GM23248 (cell line): Measurements from ENCODE around the gene GLA. TPM values are rescaled to one million over a fixed set of nuclear protein-coding genes. Genes with fewer than 3 reads are reported as not detected.

ENCODE experiments used
- DNase-seq: peaks from one replicate; pipeline ENCODE4 v3.0.0-alpha.2; 2015
- H2AFZ ChIP-seq: fragments of 200-600 bp; sonication (generic); 2 replicates; pipeline ENCODE4 v1.6.1; 2016; ENCODE audit warnings: antibody characterized with exemption
- H3F3A ChIP-seq: fragments of 200-600 bp; sonication (generic); 2 replicates; pipeline ENCODE4 v1.6.1; 2016; ENCODE audit warnings: mild to moderate bottlenecking, antibody characterized with exemption, mixed run types; ENCODE audit not compliant: insufficient read depth
- H3K27ac ChIP-seq: fragments of 200-600 bp; sonication (generic); 2 replicates; pipeline ENCODE4 v1.5.1; 2016; ENCODE audit warnings: mild to moderate bottlenecking
- H3K27me3 ChIP-seq: fragments of 200-600 bp; sonication (generic); replicated peaks from 2 replicates; pipeline ENCODE4 v1.6.1; 2016; ENCODE audit warnings: mild to moderate bottlenecking; ENCODE audit not compliant: insufficient read depth
- H3K36me3 ChIP-seq: fragments of 200-600 bp; sonication (generic); 2 replicates; pipeline ENCODE4 v1.6.1; 2016; ENCODE audit warnings: low read depth, mild to moderate bottlenecking
- H3K4me1 ChIP-seq: fragments of 200-600 bp; sonication (generic); 2 replicates; pipeline ENCODE4 v1.6.1; 2016; ENCODE audit warnings: mild to moderate bottlenecking; ENCODE audit not compliant: insufficient read depth
- H3K4me2 ChIP-seq: fragments of 200-600 bp; sonication (generic); one replicate; pipeline ENCODE4 v1.6.1; 2016; ENCODE audit warnings: mild to moderate bottlenecking; ENCODE audit not compliant: unreplicated experiment
- H3K4me3 ChIP-seq: fragments of 200-600 bp; sonication (generic); 2 replicates; pipeline ENCODE4 v1.5.1; 2016; ENCODE audit warnings: mild to moderate bottlenecking
- H3K79me2 ChIP-seq: fragments of 200-600 bp; sonication (generic); 2 replicates; pipeline ENCODE4 v1.6.1; 2016; ENCODE audit warnings: mild to moderate bottlenecking; ENCODE audit not compliant: insufficient read depth
- H3K9ac ChIP-seq: fragments of 200-600 bp; sonication (generic); 2 replicates; pipeline ENCODE4 v1.6.1; 2016; ENCODE audit warnings: mild to moderate bottlenecking
- H3K9me2 ChIP-seq: fragments of 200-600 bp; sonication (generic); 2 replicates; pipeline ENCODE4 v1.6.1; 2016; ENCODE audit warnings: mixed run types, mild to moderate bottlenecking, moderate library complexity; ENCODE audit not compliant: insufficient read depth
- H3K9me3 ChIP-seq: fragments of 200-600 bp; sonication (generic); one replicate; pipeline ENCODE4 v1.6.1; 2017; ENCODE audit warnings: low read depth
- H4K20me1 ChIP-seq: fragments of 200-600 bp; sonication (generic); 2 replicates; pipeline ENCODE4 v1.6.0; 2016; ENCODE audit not compliant: insufficient read depth
- EZH2 ChIP-seq: fragments of 200-600 bp; sonication (generic); IDR thresholded peaks from 2 replicates; pipeline ENCODE4 v1.6.1; 2018; ENCODE audit warnings: antibody characterized with exemption, mild to moderate bottlenecking; ENCODE audit not compliant: insufficient read depth, poor library complexity, severe bottlenecking
- EZH2phosphoT487 ChIP-seq: fragments of 200-600 bp; sonication (generic); IDR thresholded peaks from 2 replicates; pipeline ENCODE4 v1.6.1; 2018; ENCODE audit warnings: antibody characterized with exemption, moderate library complexity, mild to moderate bottlenecking, low read depth; ENCODE audit not compliant: insufficient read depth
- WGBS, 2 experiments: methylation state at CpG; one replicate each; pipeline ENCODE4 v1.1.6; 2015 to 2017; ENCODE audit warnings: low lambda C conversion rate in 2 of 2, low coverage in 1 of 2; ENCODE audit errors: missing lambda C conversion rate in 2 of 2; 5-methylcytosine and 5-hydroxymethylcytosine counted together
- in situ Hi-C: fragments of 300-500 bp; cut with MboI; formaldehyde crosslinking; loops from 2 replicates; pipeline ENCODE4 v1.15.0; 2020
- polyA plus RNA-seq: library from polyadenylated mRNA; unstranded; fragments of >200 nt; fragmentation: Nextera tagmentation; extraction: Ambion mirVana; gene quantifications from 2 replicates; pipeline ENCODE4 v1.2.1, GENCODE V29; 2016
- total RNA-seq: library from RNA; depleted of rRNA; stranded (reverse); fragments of >200 nt; shearing (Covaris generic); gene quantifications from 2 replicates; pipeline ENCODE4 v1.2.3, GENCODE V29; 2014

GLA gene
- total and polyA plus RNA-seq, 2 experiments from 2014 or later: 20.4 to 36.6 TPM

DNA sequence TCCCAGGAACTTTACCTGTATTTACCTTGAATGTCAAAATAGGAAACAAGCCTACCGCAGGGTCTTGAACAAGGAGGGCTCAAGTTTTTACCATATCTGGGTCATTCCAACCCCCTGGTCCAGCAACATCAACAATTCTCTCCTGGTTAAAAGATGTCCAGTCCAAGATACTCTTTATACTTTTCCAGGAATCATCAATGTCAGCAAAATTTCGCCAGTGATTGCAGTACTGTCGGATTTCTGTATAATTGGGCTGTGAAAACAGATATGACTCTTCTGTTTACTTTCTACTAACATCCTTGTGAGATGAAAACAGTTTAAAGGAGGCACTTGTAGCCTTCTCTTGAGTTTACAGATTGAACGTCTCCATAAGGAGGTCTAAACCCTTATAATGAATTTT, 9.0 kb downstream of the GLA start:
- Histone ChIP-seq H4K20me1 (no peaks in the 10 kb centered on the region), H3K9ac (no peak overlapping the region), H3K79me2 (peaks cover 3% of the 10 kb centered on the region), H3F3A (peaks cover 33% of the 10 kb centered on the region), H3K9me2 (no peaks in the 10 kb centered on the region), H3K4me1 (no peaks in the 10 kb centered on the region), H3K4me2 (no peak overlapping the region), H3K27ac (no peak overlapping the region), H2AFZ (no peak overlapping the region), H3K27me3 (no peaks in the 10 kb centered on the region), H3K9me3 (no peaks in the 10 kb centered on the region), H3K36me3 (peaks cover 3% of the 10 kb centered on the region; the same call in 1 of the 2 replicates), H3K4me3 (no peak overlapping the region)
- 79 to 84% methylated on average over 4 of the region's 4 CpGs for WGBS, 2 experiments
- in situ Hi-C loops: no loop called here
- TF ChIP-seq EZH2 (no peak), EZH2phosphoT487 (no peak)
- DNase-seq: no peak

DNA sequence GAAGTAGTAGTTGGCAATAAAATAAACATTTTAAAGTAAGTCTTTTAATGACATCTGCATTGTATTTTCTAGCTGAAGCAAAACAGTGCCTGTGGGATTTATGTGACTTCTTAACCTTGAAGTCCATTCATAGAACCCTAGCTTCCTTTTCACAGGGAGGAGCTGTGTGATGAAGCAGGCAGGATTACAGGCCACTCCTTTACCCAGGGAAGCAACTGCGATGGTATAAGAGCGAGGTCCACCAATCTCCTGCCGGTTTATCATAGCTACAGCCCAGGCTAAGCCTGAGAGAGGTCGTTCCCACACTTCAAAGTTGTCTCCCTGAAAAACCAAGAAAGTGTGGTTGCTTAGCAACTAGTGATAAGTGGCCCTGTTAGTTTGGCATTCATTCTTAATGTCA, 9.9 kb downstream of the GLA start:
- Histone ChIP-seq H3K27me3 (no peaks in the 10 kb centered on the region), H3K4me3 (no peak overlapping the region), H3K4me2 (no peak overlapping the region), H3K27ac (no peak overlapping the region), H3K79me2 (peaks cover 11% of the 10 kb centered on the region), H2AFZ (no peak overlapping the region), H3K9me2 (no peaks in the 10 kb centered on the region), H3K4me1 (0 out of 2 replicates have a peak, but pooled peaks cover 7% of the 10 kb centered on the region), H4K20me1 (no peaks in the 10 kb centered on the region), H3F3A (peaks cover 41% of the 10 kb centered on the region), H3K9ac (no peak overlapping the region), H3K36me3 (peaks cover 3% of the 10 kb centered on the region; the same call in 1 of the 2 replicates), H3K9me3 (no peaks in the 10 kb centered on the region)
- DNase-seq: no peak
- in situ Hi-C loops: no loop called here
- TF ChIP-seq EZH2 (no peak), EZH2phosphoT487 (no peak)
- WGBS, 2 experiments: 54 to 63% methylated on average over 4 of the region's 4 CpGs

DNA sequence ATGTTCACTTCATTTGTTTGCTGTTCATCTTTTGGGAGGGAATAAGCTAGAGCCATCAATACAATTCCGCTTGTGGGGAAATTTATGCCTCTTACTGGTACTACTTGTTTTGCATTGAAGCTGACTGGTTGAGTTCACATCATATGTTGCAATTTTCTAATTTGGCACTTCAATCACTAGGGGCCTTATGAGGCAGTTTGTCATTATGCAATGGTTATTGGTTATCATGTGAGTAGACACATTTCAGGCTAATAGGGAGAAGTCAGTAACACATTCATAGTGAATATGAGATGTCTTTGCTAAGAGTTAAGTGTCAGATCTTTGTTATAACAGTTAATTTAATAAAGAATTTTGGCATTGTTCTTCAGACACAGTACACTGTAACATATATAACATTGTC, 11.9 kb downstream of the GLA start:
- Histone ChIP-seq H2AFZ (no peak overlapping the region), H3K27ac (no peak overlapping the region), H3K9me3 (no peaks in the 10 kb centered on the region), H3K4me1 (peaks cover 13% of the 10 kb centered on the region; the same call in 1 of the 2 replicates), H3K79me2 (peaks cover 30% of the 10 kb centered on the region), H3F3A (peaks cover 58% of the 10 kb centered on the region), H3K9me2 (no peaks in the 10 kb centered on the region), H3K27me3 (no peaks in the 10 kb centered on the region), H3K9ac (no peak overlapping the region), H4K20me1 (no peaks in the 10 kb centered on the region), H3K36me3 (peaks cover 13% of the 10 kb centered on the region), H3K4me3 (no peak overlapping the region), H3K4me2 (no peak overlapping the region)
- peak; percentile 30 for DNase-seq
- TF ChIP-seq EZH2phosphoT487 (no peak), EZH2 (no peak)
- 89 to 96% methylated on average over 1 of the region's 1 CpG for WGBS, 2 experiments
- in situ Hi-C loops: no loop called here

DNA sequence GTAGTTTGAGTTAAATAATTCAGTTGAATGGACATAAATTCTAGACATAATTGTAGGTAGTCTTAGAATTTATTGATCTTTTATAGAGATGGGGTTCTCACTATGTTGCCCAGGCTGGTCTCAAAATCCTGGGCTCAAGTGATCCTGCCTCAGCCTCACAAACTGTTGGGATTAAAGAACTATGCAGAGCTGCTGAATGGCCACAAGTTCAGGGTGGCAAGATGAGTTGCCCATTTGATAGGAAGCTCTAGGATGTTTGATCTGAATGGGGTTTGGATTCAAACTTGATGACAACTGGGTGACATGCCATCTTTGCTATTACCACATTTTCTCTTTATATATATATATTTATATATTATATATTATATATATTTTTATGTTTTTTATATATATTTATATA, 13.4 kb downstream of the GLA start:
- in situ Hi-C loops: no loop called here
- Histone ChIP-seq H3K9me2 (no peaks in the 10 kb centered on the region), H3K27me3 (no peaks in the 10 kb centered on the region), H3K79me2 (peaks cover 30% of the 10 kb centered on the region), H3K4me2 (no peak overlapping the region), H3K36me3 (peaks cover 13% of the 10 kb centered on the region), H3K9me3 (no peaks in the 10 kb centered on the region), H4K20me1 (no peaks in the 10 kb centered on the region), H2AFZ (no peak overlapping the region), H3K4me3 (no peak overlapping the region), H3K4me1 (peaks cover 13% of the 10 kb centered on the region; the same call in 1 of the 2 replicates), H3F3A (peaks cover 58% of the 10 kb centered on the region), H3K9ac (no peak overlapping the region), H3K27ac (peak overlapping the region; percentile 15; the same call in 1 of the 2 replicates)
- no peak for DNase-seq
- no peak for TF ChIP-seq EZH2
- TF ChIP-seq EZH2phosphoT487: no peak
